HEK293T (cell line): Measurements from ENCODE around the gene TSPO2.

ENCODE experiments used
- ARNT ChIP-seq: fragments of 450-650 bp; IDR thresholded peaks from 2 replicates; pipeline ENCODE4 v1.6.1; 2017; ENCODE audit warnings: mild to moderate bottlenecking
- FOXM1 ChIP-seq: fragments of 450-650 bp; IDR thresholded peaks from 2 replicates; pipeline ENCODE4 v1.6.1; 2017; ENCODE audit warnings: mild to moderate bottlenecking, borderline replicate concordance
- L3MBTL2 ChIP-seq: fragments of 450-650 bp; conservative IDR thresholded peaks from 2 replicates; pipeline ENCODE4 v1.6.1; 2016; ENCODE audit warnings: mild to moderate bottlenecking
- SUZ12 ChIP-seq: fragments of 450-650 bp; IDR thresholded peaks from 2 replicates; pipeline ENCODE4 v1.6.1; 2016; ENCODE audit warnings: mild to moderate bottlenecking
- TARDBP ChIP-seq: fragments of 450-650 bp; IDR thresholded peaks from 2 replicates; pipeline ENCODE4 v1.6.1; 2016

DNA sequence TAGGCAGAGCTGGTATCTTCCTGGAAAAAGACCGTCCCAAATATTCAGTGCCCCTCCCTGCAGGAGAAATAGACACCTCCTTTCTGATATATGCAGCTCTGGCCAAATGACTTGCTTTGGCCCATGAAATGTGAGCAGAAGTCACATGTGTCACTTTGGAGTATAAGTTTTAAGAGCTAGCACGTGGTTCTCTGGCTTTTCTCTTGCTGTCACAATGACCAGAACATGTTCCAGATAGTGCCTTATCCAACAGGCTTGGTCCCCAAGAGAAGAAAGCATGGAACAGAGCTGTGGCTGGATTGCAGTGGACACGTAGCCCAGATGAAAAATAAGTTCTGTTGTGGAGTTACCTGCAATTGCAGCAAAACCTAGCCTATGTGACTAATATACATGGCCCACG is 43.6 kb upstream of the TSPO2 start:
- TF ChIP-seq FOXM1 (no peak), SUZ12 (no peak), TARDBP (no peak), L3MBTL2 (no peak), ARNT (no peak)
